ENCODE measurements around the gene CD55.

The CD55 gene

DNA sequence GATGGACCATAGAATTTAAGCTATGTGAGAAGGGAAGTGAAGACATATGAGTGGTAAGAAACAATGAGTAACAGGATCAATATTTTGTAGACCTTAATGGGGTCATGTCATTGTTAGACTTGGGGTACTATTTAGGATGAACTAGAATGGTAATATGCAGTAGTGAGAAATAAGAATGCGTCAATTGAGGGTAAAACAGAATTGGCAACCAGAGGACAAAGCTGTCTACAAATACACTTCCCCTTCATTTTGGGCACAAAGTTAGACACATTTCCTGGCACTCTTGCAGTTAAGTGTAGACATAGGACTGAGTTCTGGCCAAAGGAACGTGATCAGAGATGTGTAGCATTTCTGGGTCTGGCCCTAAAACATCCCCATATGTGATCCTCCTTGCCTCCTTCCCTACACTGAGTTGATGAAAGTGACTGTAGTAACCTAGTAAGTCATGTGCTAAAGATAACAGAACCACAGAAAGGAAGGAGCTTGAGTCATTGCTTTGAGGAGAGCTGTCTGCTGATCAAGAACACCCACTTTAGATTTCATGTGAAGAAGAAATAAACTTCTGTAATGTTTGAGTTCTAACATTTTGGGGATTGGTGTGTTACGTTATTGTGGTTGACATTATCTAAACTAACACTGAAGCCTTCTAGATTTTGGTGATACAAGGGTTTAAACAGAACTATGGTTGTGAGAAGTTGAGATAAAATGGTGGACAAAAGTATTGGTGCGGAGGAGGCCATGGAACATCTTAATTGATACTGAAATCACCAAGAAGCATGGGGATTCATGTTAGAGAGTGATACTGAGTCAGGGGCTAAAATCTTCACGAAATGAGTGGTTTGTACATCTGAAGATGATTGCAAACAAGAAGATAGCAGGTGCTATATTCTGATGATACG lies 41.7 kb downstream of the CD55 start:
- H3K27me3 ChIP-seq (ENCODE audit: insufficient read depth, poor library complexity, severe bottlenecking): no peaks in the 10 kb centered on the region
- TF ChIP-seq, protein P1, sequence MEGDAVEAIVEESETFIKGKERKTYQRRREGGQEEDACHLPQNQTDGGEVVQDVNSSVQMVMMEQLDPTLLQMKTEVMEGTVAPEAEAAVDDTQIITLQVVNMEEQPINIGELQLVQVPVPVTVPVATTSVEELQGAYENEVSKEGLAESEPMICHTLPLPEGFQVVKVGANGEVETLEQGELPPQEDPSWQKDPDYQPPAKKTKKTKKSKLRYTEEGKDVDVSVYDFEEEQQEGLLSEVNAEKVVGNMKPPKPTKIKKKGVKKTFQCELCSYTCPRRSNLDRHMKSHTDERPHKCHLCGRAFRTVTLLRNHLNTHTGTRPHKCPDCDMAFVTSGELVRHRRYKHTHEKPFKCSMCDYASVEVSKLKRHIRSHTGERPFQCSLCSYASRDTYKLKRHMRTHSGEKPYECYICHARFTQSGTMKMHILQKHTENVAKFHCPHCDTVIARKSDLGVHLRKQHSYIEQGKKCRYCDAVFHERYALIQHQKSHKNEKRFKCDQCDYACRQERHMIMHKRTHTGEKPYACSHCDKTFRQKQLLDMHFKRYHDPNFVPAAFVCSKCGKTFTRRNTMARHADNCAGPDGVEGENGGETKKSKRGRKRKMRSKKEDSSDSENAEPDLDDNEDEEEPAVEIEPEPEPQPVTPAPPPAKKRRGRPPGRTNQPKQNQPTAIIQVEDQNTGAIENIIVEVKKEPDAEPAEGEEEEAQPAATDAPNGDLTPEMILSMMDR (IDR thresholded peaks at IDR 0.05; ENCODE audit: poor library complexity, severe bottlenecking): no peak
- ATAC-seq (ENCODE audit: low read depth) (no peak), DNase-seq (ENCODE audit: low spot score) (no peak)
- H3K9me3 ChIP-seq (ENCODE audit: severe bottlenecking): no peaks in the 10 kb centered on the region
- no peaks in the 10 kb centered on the region for H3K36me3 ChIP-seq (ENCODE audit: low read depth)
- no peaks in the 10 kb centered on the region for H3K4me1 ChIP-seq (ENCODE audit: insufficient read depth, poor library complexity, severe bottlenecking)
- H3K4me3 ChIP-seq (ENCODE audit: severe bottlenecking): no peak overlapping the region
- no peak overlapping the region for H3K27ac ChIP-seq (ENCODE audit: poor library complexity, severe bottlenecking)

DNA sequence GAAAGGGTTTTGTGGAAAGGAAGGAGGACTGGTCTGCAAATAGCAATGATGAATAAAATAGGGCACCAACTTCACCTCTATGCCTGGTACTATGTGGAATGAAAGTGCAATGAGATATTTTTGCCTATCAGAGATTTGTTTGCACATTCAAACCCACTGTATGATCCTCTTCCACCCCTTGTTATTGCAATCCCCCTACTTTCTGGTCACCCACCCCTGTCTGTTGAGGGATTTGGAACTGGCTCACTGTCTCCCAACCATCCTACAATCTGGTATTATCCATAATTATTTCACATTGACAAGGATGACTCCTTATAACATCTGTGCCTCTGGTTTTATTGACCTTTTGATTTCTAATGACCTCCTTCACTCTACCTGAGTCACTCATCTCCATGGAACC lies 42.4 kb downstream of the CD55 start:
- TF ChIP-seq, protein P1 (IDR thresholded peaks at IDR 0.05; ENCODE audit: poor library complexity, severe bottlenecking): no peak
- H3K27ac ChIP-seq (ENCODE audit: poor library complexity, severe bottlenecking): no peak overlapping the region
- H3K36me3 ChIP-seq (ENCODE audit: low read depth): no peaks in the 10 kb centered on the region

DNA sequence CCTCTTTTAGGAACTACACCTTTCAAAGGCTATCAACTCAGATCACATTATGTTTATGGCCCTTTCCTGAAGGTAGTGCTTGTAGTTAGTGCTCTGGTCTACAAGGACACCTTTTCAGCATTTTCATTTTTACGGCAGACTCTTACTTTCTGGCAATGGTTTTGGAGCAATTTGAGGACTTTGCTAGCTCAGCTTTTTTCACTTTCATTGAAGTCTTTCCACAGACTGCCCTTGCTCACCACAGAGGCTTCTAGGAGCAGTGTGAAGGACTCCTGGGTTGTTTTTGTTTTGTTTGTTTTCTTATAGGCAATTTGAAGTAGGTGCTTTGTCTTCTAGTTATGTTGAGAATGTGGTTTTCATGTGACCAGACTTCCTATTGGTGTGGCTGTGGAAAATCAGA lies 43.1 kb downstream of the CD55 start:
- Histone ChIP-seq H3K27ac (ENCODE audit: poor library complexity, severe bottlenecking) (no peak overlapping the region), H3K4me3 (ENCODE audit: severe bottlenecking) (no peak overlapping the region), H3K27me3 (ENCODE audit: insufficient read depth, poor library complexity, severe bottlenecking) (no peaks in the 10 kb centered on the region), H3K9me3 (ENCODE audit: severe bottlenecking) (no peaks in the 10 kb centered on the region), H3K36me3 (ENCODE audit: low read depth) (no peaks in the 10 kb centered on the region), H3K4me1 (ENCODE audit: insufficient read depth, poor library complexity, severe bottlenecking) (no peaks in the 10 kb centered on the region)
- ATAC-seq (ENCODE audit: low read depth) (no peak), DNase-seq (ENCODE audit: low spot score) (no peak)
- TF ChIP-seq, protein P1 (IDR thresholded peaks at IDR 0.05; ENCODE audit: poor library complexity, severe bottlenecking): no peak

More for the DNA sequence above, 42.4 kb downstream of the CD55 start:
- DNase-seq (ENCODE audit: low spot score) (no peak), ATAC-seq (ENCODE audit: low read depth) (no peak)
- Histone ChIP-seq H3K4me3 (ENCODE audit: severe bottlenecking) (no peak overlapping the region), H3K27me3 (ENCODE audit: insufficient read depth, poor library complexity, severe bottlenecking) (no peaks in the 10 kb centered on the region), H3K9me3 (ENCODE audit: severe bottlenecking) (no peaks in the 10 kb centered on the region), H3K4me1 (ENCODE audit: insufficient read depth, poor library complexity, severe bottlenecking) (no peaks in the 10 kb centered on the region)

DNA sequence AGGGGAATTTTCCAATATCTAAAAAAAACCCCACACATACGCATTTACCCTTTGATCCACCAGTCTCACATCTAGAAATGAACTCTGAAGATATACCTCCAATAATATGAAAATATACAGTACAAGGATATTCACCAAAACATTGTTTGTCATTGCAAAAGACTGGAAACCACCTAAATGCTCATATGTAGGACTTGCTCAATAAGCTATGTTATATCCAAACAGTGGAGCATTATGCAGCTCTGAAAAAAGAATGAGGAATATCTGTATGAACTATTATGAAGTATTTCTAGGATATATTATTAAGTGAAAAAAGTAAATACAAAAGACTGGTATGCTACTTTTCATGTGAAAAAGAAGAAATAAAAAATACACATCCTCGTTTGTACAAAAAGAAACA lies 43.6 kb downstream of the CD55 start:
- ATAC-seq (ENCODE audit: low read depth): no peak
- Histone ChIP-seq H3K4me3 (ENCODE audit: severe bottlenecking) (no peak overlapping the region), H3K36me3 (ENCODE audit: low read depth) (no peaks in the 10 kb centered on the region), H3K27ac (ENCODE audit: poor library complexity, severe bottlenecking) (no peak overlapping the region), H3K4me1 (ENCODE audit: insufficient read depth, poor library complexity, severe bottlenecking) (no peaks in the 10 kb centered on the region), H3K27me3 (ENCODE audit: insufficient read depth, poor library complexity, severe bottlenecking) (no peaks in the 10 kb centered on the region), H3K9me3 (ENCODE audit: severe bottlenecking) (no peaks in the 10 kb centered on the region)
- no peak for DNase-seq (ENCODE audit: low spot score)
- TF ChIP-seq, protein P1 (IDR thresholded peaks at IDR 0.05; ENCODE audit: poor library complexity, severe bottlenecking): no peak

DNA sequence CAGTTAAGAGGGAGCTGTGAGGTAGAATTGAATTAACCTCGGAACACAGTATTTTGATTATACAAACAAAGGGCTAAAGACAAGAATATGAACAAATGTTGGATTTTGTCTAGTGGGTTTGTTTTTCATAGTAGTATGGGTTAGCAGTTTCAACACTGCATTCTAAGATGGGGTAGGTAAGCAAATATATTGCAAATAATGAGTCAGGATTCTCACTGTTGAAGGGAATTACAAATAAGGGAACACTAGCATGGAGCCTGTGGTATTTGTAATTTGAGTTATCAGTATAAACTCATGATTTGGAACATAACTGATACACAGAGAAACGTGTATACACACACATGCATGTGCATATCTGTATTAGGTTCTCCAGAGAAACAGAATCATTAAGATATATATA lies 44.5 kb downstream of the CD55 start:
- TF ChIP-seq, protein P1 (IDR thresholded peaks at IDR 0.05; ENCODE audit: poor library complexity, severe bottlenecking): no peak
- H3K36me3 ChIP-seq (ENCODE audit: low read depth): no peaks in the 10 kb centered on the region
- H3K4me3 ChIP-seq (ENCODE audit: severe bottlenecking): no peak overlapping the region
- DNase-seq (ENCODE audit: low spot score): no peak
- H3K9me3 ChIP-seq (ENCODE audit: severe bottlenecking): no peaks in the 10 kb centered on the region
- no peaks in the 10 kb centered on the region for H3K4me1 ChIP-seq (ENCODE audit: insufficient read depth, poor library complexity, severe bottlenecking)
- no peaks in the 10 kb centered on the region for H3K27me3 ChIP-seq (ENCODE audit: insufficient read depth, poor library complexity, severe bottlenecking)
- H3K27ac ChIP-seq (ENCODE audit: poor library complexity, severe bottlenecking): no peak overlapping the region
- no peak for ATAC-seq (ENCODE audit: low read depth)
